Neural cell (in vitro differentiated cells): ENCODE results near the gene F7.

Experiments used
- EP300 ChIP-seq: fragments of 450-650 bp; conservative IDR thresholded peaks from 2 replicates; pipeline ENCODE4 v1.6.1; 2014; ENCODE audit warnings: antibody characterized with exemption, mild to moderate bottlenecking, moderate library complexity; ENCODE audit not compliant: poor library complexity, severe bottlenecking
- EZH2 ChIP-seq: fragments of 200-600, 300-800 bp; shearing (Covaris generic), sonication (generic); IDR thresholded peaks from 2 replicates; pipeline ENCODE4 v1.6.1; 2014; ENCODE audit warnings: antibody characterized with exemption, low read length, borderline replicate concordance, mild to moderate bottlenecking; ENCODE audit not compliant: insufficient read depth, poor library complexity, severe bottlenecking
- POLR2AphosphoS5 ChIP-seq: IDR thresholded peaks from 2 replicates; pipeline ENCODE4 v1.6.1; 2012
- RAD21 ChIP-seq: fragments of 450-650 bp; conservative IDR thresholded peaks from 2 replicates; pipeline ENCODE4 v1.6.1; 2014; ENCODE audit warnings: antibody characterized with exemption, mild to moderate bottlenecking, moderate library complexity
- TF ChIP-seq, protein P1 (sequence below): fragments of 450-650 bp; IDR thresholded peaks from 2 replicates; pipeline ENCODE4 v1.5.1; 2014; ENCODE audit warnings: antibody characterized with exemption, mild to moderate bottlenecking, moderate library complexity; ENCODE audit not compliant: poor library complexity, severe bottlenecking

DNA sequence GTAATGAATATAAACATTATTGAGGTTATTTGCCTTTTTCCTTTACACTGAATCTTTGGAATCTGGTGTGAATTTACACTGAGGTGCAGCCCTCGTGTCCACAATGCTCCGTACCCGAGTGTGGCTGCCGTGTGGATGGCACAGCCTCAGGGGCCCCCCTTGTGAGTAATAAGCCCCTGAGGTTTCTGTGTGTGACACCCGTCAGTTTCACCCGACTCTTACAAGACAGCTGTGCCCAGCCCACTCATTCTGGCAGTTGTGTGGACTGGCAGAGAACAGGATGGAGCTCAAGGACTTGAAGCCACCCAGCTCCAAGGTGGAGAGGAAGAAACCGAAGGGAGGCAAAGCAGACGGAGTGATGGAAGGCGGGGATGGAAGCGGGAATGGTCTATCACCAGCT lies 60.7 kb downstream of the F7 start:
- TF ChIP-seq, protein P1, sequence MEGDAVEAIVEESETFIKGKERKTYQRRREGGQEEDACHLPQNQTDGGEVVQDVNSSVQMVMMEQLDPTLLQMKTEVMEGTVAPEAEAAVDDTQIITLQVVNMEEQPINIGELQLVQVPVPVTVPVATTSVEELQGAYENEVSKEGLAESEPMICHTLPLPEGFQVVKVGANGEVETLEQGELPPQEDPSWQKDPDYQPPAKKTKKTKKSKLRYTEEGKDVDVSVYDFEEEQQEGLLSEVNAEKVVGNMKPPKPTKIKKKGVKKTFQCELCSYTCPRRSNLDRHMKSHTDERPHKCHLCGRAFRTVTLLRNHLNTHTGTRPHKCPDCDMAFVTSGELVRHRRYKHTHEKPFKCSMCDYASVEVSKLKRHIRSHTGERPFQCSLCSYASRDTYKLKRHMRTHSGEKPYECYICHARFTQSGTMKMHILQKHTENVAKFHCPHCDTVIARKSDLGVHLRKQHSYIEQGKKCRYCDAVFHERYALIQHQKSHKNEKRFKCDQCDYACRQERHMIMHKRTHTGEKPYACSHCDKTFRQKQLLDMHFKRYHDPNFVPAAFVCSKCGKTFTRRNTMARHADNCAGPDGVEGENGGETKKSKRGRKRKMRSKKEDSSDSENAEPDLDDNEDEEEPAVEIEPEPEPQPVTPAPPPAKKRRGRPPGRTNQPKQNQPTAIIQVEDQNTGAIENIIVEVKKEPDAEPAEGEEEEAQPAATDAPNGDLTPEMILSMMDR: no peak
- TF ChIP-seq EP300 (no peak), EZH2 (no peak), POLR2AphosphoS5 (no peak), RAD21 (no peak)
